GM12878 (cell line): ENCODE data around the gene IFRD2. TPM values are rescaled to one million over a fixed set of nuclear protein-coding genes. Genes with fewer than 3 reads are reported as not detected.

Source experiments
- IKZF1 ChIP-seq: fragments of 450-650 bp; conservative IDR thresholded peaks from 2 replicates; pipeline ENCODE4 v1.6.1; 2017; ENCODE audit warnings: antibody characterized with exemption, mild to moderate bottlenecking
- IRF4 ChIP-seq: IDR thresholded peaks from 2 replicates; pipeline ENCODE4 v1.6.1; 2011; ENCODE audit warnings: low read depth, low read length
- JUND ChIP-seq: IDR thresholded peaks from 2 replicates; pipeline ENCODE4 v1.6.1; 2012; ENCODE audit warnings: low read depth, mild to moderate bottlenecking, low read length, improper control_type of control experiment, moderate library complexity
- MEF2A ChIP-seq: IDR thresholded peaks from 2 replicates; pipeline ENCODE4 v1.6.1; 2011; ENCODE audit warnings: low read depth, mild to moderate bottlenecking, low read length, moderate library complexity; ENCODE audit not compliant: insufficient read depth
- MLLT1 ChIP-seq: fragments of 450-650 bp; IDR thresholded peaks from 2 replicates; pipeline ENCODE4 v1.6.1; 2016; ENCODE audit warnings: mild to moderate bottlenecking
- SKIL ChIP-seq: fragments of 450-650 bp; IDR thresholded peaks from 2 replicates; pipeline ENCODE4 v1.6.1; 2017; ENCODE audit warnings: mild to moderate bottlenecking, low read depth, inconsistent platforms; ENCODE audit not compliant: poor library complexity, severe bottlenecking
- TBL1XR1 ChIP-seq: IDR thresholded peaks from 2 replicates; pipeline ENCODE4 v1.6.1; 2012; ENCODE audit warnings: low read depth, low read length, improper control_type of control experiment
- ZBTB4 ChIP-seq: fragments of 450-650 bp; formaldehyde crosslinking; IDR thresholded peaks from 2 replicates; pipeline ENCODE4 v1.4.0; 2022; ENCODE audit warnings: mild to moderate bottlenecking, moderate library complexity
- ZBTB40 ChIP-seq: fragments of 450-650 bp; IDR thresholded peaks from 2 replicates; pipeline ENCODE4 v1.6.1; 2016; ENCODE audit warnings: mild to moderate bottlenecking, moderate library complexity, borderline replicate concordance
- ZNF207 ChIP-seq: fragments of 450-650 bp; IDR thresholded peaks from 2 replicates; pipeline ENCODE4 v1.6.1; 2014; ENCODE audit warnings: antibody characterized with exemption, mild to moderate bottlenecking, borderline replicate concordance
- ZNF622 ChIP-seq: fragments of 450-650 bp; IDR thresholded peaks from 2 replicates; pipeline ENCODE4 v1.6.1; 2017; ENCODE audit warnings: mild to moderate bottlenecking, inconsistent platforms
- polyA plus RNA-seq, 11 experiments: library from polyadenylated mRNA; depleted of rRNA in 4 of 11; unstranded in 6 of 11; stranded (reverse) in 5 of 11; fragments of >200 nt; fragmentation: Nextera tagmentation in 4 of 11; fragmentation: Illumina TruSeq in 1 of 11; extraction: Ambion mirVana in 4 of 11; extraction: Trizol in 1 of 11; gene quantifications; 1 replicate in 1 of 11; 2 replicates in 10 of 11; pipeline versions ENCODE4 v1.2.1 to v1.2.3, GENCODE V29; 2011 to 2016; ENCODE audit warnings: inconsistent platforms in 2 of 11, missing spikeins in 2 of 11, low read depth in 1 of 11
- total RNA-seq, 4 experiments: library from RNA; depleted of rRNA in 3 of 4; stranded (reverse); fragments of >200 nt in 3 of 4; fragmentation: Illumina TruSeq in 1 of 4; extraction: Trizol in 1 of 4; gene quantifications; 2 replicates each; pipeline versions ENCODE4 v1.2.1 to v1.2.3, GENCODE V29; 2013 to 2021
- TF ChIP-seq, protein P1 (sequence below), 3 experiments: IDR thresholded peaks in 2 of 3; conservative IDR thresholded peaks in 1 of 3; 2 replicates each; pipeline ENCODE4 v1.5.1; 2011; ENCODE audit warnings: low read depth in 3 of 3, low read length in 3 of 3, mild to moderate bottlenecking in 3 of 3, control low read depth in 2 of 3, moderate library complexity in 2 of 3, inconsistent platforms in 1 of 3, mixed read lengths in 1 of 3; ENCODE audit not compliant: control insufficient read depth in 2 of 3, insufficient read depth in 1 of 3; ENCODE audit errors: extremely low read depth in 1 of 3
- TF ChIP-seq, protein P2 (sequence below): fragments of 450-650 bp; IDR thresholded peaks from 2 replicates; pipeline ENCODE4 v1.6.1; 2014; ENCODE audit warnings: mild to moderate bottlenecking

The IFRD2 gene
- total and polyA plus RNA-seq, 10 of the 15 experiments (the other 5 are each of a cell fraction or from before 2014, with no cell fraction given): 19.1 to 153 (median 80.3) TPM

DNA sequence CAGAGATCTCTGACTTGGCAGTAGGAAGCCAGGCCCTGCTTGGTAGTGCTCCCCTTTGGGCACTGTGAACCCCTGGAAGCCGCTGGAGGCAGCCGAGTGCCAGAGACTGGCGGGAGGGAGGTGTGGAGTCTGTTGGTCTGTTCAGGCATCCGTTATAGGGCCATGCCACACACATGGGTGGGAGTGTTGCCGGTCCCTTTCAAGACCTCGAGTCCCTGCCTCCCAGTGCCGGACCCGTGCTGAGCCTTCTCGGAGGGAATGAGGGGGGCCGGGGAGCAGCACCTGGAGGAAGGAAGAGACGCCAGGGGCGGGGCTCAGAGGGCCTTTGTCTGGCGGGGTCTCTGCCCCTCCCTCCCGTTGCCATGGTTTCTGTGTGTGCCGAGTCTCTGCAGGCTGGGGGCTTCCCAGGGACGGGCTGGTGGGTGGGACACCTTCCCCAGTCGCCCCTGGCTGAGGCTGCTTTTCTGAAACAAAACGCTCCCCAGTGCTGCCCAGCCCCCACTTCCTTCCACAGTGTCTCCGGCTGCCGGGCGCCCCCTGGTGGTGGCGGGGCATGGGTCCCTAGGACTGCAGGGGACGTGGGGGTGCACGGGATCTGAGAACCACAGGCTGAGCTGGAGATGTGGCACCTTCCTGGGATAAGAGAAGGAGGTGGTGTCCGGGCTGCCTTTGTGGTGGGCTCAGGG is 46.3 kb downstream of the IFRD2 start (continued):
- TF ChIP-seq, protein P1, sequence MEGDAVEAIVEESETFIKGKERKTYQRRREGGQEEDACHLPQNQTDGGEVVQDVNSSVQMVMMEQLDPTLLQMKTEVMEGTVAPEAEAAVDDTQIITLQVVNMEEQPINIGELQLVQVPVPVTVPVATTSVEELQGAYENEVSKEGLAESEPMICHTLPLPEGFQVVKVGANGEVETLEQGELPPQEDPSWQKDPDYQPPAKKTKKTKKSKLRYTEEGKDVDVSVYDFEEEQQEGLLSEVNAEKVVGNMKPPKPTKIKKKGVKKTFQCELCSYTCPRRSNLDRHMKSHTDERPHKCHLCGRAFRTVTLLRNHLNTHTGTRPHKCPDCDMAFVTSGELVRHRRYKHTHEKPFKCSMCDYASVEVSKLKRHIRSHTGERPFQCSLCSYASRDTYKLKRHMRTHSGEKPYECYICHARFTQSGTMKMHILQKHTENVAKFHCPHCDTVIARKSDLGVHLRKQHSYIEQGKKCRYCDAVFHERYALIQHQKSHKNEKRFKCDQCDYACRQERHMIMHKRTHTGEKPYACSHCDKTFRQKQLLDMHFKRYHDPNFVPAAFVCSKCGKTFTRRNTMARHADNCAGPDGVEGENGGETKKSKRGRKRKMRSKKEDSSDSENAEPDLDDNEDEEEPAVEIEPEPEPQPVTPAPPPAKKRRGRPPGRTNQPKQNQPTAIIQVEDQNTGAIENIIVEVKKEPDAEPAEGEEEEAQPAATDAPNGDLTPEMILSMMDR (IDR thresholded peaks at IDR 0.05 in 2 of 3, conservative IDR thresholded peaks at IDR 0.05 in 1 of 3; ENCODE audit: control insufficient read depth in 2 of 3, extremely low read depth in 1 of 3, insufficient read depth in 1 of 3, low read depth in 3 of 3, low read length in 3 of 3): peak; percentile 96 to 99 (median 98)
- TF ChIP-seq, protein P2, sequence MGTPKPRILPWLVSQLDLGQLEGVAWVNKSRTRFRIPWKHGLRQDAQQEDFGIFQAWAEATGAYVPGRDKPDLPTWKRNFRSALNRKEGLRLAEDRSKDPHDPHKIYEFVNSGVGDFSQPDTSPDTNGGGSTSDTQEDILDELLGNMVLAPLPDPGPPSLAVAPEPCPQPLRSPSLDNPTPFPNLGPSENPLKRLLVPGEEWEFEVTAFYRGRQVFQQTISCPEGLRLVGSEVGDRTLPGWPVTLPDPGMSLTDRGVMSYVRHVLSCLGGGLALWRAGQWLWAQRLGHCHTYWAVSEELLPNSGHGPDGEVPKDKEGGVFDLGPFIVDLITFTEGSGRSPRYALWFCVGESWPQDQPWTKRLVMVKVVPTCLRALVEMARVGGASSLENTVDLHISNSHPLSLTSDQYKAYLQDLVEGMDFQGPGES: no peak
- TF ChIP-seq ZNF622: no peak
- no peak for TF ChIP-seq JUND
- TF ChIP-seq MEF2A: no peak
- no peak for TF ChIP-seq TBL1XR1
- peak; percentile 54; the same call in 1 of the 2 replicates for TF ChIP-seq MLLT1
- peak; percentile 69; the same call in 1 of the 2 replicates for TF ChIP-seq ZNF207
- peak; percentile 88; the same call in 1 of the 2 replicates for TF ChIP-seq IKZF1
- no peak for TF ChIP-seq ZBTB4 (CRISPR knock-in tag)
- no peak for TF ChIP-seq SKIL
- no peak for TF ChIP-seq IRF4
- no peak for TF ChIP-seq ZBTB40
